Peyer's patch (tissue), 4 donors: Measurements from ENCODE around the gene BRICD5. TPM values are rescaled to one million over a fixed set of nuclear protein-coding genes. Genes with fewer than 3 reads are reported as not detected.

Experiments
- DNase-seq, 3 donors: peaks; one replicate each; pipeline ENCODE4 v3.0.0-alpha.2; 2017 to 2019
- H3K27ac ChIP-seq, 4 donors: fragments of 200-600 bp; sonication (generic); one replicate each; pipeline ENCODE4 v1.5.1; 2016 to 2019
- H3K27me3 ChIP-seq, 2 donors: fragments of 200-600 bp; sonication (generic); one replicate each; pipeline ENCODE4 v1.5.1; 2019
- H3K36me3 ChIP-seq, 3 donors: fragments of 200-600 bp; sonication (generic); one replicate each; pipeline ENCODE4 v1.5.1; 2016 to 2019
- H3K4me1 ChIP-seq, 4 donors: fragments of 200-600 bp; sonication (generic); one replicate each; pipeline ENCODE4 v1.5.1; 2016 to 2019
- H3K4me3 ChIP-seq, 4 donors: fragments of 200-600 bp; sonication (generic); 1 replicate in 3 of 4; 2 replicates in 1 of 4; pipeline ENCODE4 v1.5.1; 2016 to 2019; ENCODE audit warnings: mild to moderate bottlenecking in 1 of 4
- H3K9me3 ChIP-seq, 4 donors: fragments of 200-600 bp; sonication (generic); one replicate each; pipeline ENCODE4 v1.5.1; 2016 to 2019; ENCODE audit warnings: mild to moderate bottlenecking in 1 of 4
- POLR2A ChIP-seq, 2 donors: fragments of 450-650 bp; IDR thresholded peaks; one replicate each; pipeline ENCODE4 v1.5.1; 2017; ENCODE audit warnings: antibody characterized with exemption in 2 of 2, mild to moderate bottlenecking in 2 of 2, moderate library complexity in 2 of 2
- total RNA-seq, 4 donors: library from RNA; depleted of rRNA; stranded (reverse); fragments of >200 nt; gene quantifications; one replicate each; pipeline ENCODE4 v1.1.0, GENCODE V29; 2016
- TF ChIP-seq, protein P1 (sequence below), 6 experiments: fragments of 450-650 bp in 4 of 6; fragments of 200-600 bp in 2 of 6; sonication (generic) in 1 of 6; IDR thresholded peaks; one replicate each; pipeline ENCODE4 v1.5.1; 2017 to 2019; ENCODE audit warnings: antibody characterized with exemption in 6 of 6, mild to moderate bottlenecking in 3 of 6, moderate library complexity in 1 of 6

The BRICD5 gene
- total RNA-seq, 4 donors from 2014 or later, result 13.3 to 44.6 (median 19.8) TPM

- no peak overlapping the region for H3K4me3 ChIP-seq
- H3K27ac ChIP-seq, result no peak overlapping the region
- H3K9me3 ChIP-seq, result no peaks in the 10 kb centered on the region
- no peaks in the 10 kb centered on the region for H3K4me1 ChIP-seq
- no peak for DNase-seq
- no peaks in the 10 kb centered on the region for H3K27me3 ChIP-seq
- no peaks in the 10 kb centered on the region for H3K36me3 ChIP-seq
- no peak for TF ChIP-seq POLR2A (IDR thresholded peaks at IDR 0.05)
- TF ChIP-seq, protein P1, sequence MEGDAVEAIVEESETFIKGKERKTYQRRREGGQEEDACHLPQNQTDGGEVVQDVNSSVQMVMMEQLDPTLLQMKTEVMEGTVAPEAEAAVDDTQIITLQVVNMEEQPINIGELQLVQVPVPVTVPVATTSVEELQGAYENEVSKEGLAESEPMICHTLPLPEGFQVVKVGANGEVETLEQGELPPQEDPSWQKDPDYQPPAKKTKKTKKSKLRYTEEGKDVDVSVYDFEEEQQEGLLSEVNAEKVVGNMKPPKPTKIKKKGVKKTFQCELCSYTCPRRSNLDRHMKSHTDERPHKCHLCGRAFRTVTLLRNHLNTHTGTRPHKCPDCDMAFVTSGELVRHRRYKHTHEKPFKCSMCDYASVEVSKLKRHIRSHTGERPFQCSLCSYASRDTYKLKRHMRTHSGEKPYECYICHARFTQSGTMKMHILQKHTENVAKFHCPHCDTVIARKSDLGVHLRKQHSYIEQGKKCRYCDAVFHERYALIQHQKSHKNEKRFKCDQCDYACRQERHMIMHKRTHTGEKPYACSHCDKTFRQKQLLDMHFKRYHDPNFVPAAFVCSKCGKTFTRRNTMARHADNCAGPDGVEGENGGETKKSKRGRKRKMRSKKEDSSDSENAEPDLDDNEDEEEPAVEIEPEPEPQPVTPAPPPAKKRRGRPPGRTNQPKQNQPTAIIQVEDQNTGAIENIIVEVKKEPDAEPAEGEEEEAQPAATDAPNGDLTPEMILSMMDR (IDR thresholded peaks at IDR 0.05), result no peak
Observed at GRCh38 chr16:2186505-2186904, 24.2 kb downstream of the BRICD5 start.

- H3K27me3 ChIP-seq, result no peaks in the 10 kb centered on the region
- DNase-seq, result no peak
- no peaks in the 10 kb centered on the region for H3K36me3 ChIP-seq
- TF ChIP-seq POLR2A (IDR thresholded peaks at IDR 0.05), result no peak
- TF ChIP-seq, protein P1 (IDR thresholded peaks at IDR 0.05), result no peak
- no peaks in the 10 kb centered on the region for H3K9me3 ChIP-seq
- no peak overlapping the region for H3K4me3 ChIP-seq
- H3K27ac ChIP-seq, result no peak overlapping the region
- H3K4me1 ChIP-seq, result no peaks in the 10 kb centered on the region
Observed at GRCh38 chr16:2186064-2186463, 24.6 kb downstream of the BRICD5 start.

DNA sequence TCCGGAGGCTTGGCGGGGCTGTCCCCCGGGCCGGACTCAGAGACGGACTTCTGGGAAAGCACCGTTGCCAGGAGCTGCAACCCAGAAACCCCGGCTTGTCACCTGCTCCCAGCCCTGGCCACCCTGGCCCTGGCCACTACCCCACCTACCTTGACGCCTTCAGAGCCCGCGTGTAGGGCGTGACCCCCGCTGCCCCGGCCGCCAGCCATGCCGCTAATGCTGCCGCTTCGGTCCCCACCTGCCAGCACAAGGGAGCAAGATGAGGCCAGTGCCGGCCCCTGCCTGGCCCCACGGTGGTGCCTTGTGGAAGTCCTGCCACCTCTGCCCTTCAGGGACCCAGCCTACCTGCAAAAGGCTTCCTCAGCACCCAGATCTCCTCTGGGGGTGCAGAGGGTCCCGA is 25.7 kb downstream of the BRICD5 start:
- Histone ChIP-seq H3K36me3 (no peaks in the 10 kb centered on the region), H3K4me1 (no peaks in the 10 kb centered on the region), H3K27ac (no peak overlapping the region), H3K4me3 (no peak overlapping the region), H3K9me3 (no peaks in the 10 kb centered on the region), H3K27me3 (no peaks in the 10 kb centered on the region)
- DNase-seq, result no peak
- TF ChIP-seq POLR2A (IDR thresholded peaks at IDR 0.05), result no peak
- TF ChIP-seq, protein P1 (IDR thresholded peaks at IDR 0.05), result no peak

GRCh38 chr16:2184346-2184745 is 26.3 kb downstream of the BRICD5 start:
- no peaks in the 10 kb centered on the region for H3K9me3 ChIP-seq
- no peaks in the 10 kb centered on the region for H3K36me3 ChIP-seq
- DNase-seq, result no peak
- no peaks in the 10 kb centered on the region for H3K4me1 ChIP-seq
- no peak for TF ChIP-seq POLR2A (IDR thresholded peaks at IDR 0.05)
- TF ChIP-seq, protein P1 (IDR thresholded peaks at IDR 0.05), result no peak
- H3K27ac ChIP-seq, result no peak overlapping the region
- no peaks in the 10 kb centered on the region for H3K27me3 ChIP-seq
- H3K4me3 ChIP-seq, result no peak overlapping the region

DNA sequence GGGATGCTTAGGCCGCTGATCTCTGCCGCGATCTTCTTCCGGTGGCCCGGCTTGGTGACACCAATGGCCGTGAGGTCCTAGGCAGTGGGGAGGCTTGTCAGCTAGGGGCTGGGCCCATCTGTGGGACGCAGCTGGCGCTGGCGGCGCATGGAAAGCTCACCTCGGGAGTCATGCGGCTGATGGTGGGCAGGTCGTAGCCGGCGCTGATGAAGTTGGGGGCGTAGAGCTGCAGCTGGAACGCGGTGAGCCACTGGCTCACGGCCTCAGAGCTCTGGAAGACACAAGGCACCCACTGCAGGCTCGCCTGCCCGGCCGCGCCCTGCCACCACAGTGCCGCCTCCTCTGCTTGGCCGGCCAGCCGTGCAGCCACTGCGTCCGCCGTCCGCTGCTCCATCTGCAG is 27.0 kb downstream of the BRICD5 start:
- no peak for DNase-seq
- H3K36me3 ChIP-seq, result no peaks in the 10 kb centered on the region
- TF ChIP-seq POLR2A (IDR thresholded peaks at IDR 0.05), result no peak
- TF ChIP-seq, protein P1 (IDR thresholded peaks at IDR 0.05), result no peak
- H3K27ac ChIP-seq, result no peak overlapping the region
- H3K9me3 ChIP-seq, result no peaks in the 10 kb centered on the region
- H3K4me1 ChIP-seq, result no peaks in the 10 kb centered on the region
- no peak overlapping the region for H3K4me3 ChIP-seq
- H3K27me3 ChIP-seq, result no peaks in the 10 kb centered on the region

GRCh38 chr16:2181952-2182351 is 28.7 kb downstream of the BRICD5 start:
- Histone ChIP-seq H3K27me3 (no peaks in the 10 kb centered on the region), H3K9me3 (no peaks in the 10 kb centered on the region), H3K4me3 (no peak overlapping the region), H3K27ac (no peak overlapping the region), H3K4me1 (no peaks in the 10 kb centered on the region), H3K36me3 (peaks cover 0 to 16% (median 0%) of the 10 kb centered on the region in 3 donors)
- TF ChIP-seq, protein P1 (IDR thresholded peaks at IDR 0.05), result no peak
- no peak for TF ChIP-seq POLR2A (IDR thresholded peaks at IDR 0.05)
- DNase-seq, result no peak
